ENCODE data around the gene CNTNAP2.

DNA sequence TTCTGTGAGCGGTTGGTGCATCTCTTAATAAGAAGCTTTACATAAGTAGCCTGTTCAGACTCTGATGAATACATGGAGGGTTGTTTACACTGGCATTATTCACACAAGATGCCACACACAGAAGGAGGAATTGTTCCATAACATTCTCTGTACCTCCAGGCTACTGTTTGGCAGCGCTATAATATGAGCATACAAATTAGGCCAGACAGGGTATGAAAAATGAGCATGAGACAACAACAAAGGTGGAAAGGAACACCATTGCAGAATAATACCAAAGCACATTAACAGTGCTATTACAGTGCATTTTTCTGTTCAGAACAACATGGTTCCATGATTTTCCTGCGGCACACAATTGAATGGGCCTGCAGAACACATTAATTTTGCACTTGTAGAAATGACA lies 2056.8 kb downstream of the CNTNAP2 start:
- no peak for TF ChIP-seq CTCF (IDR thresholded peaks at IDR 0.05)
- no peak for TF ChIP-seq EP300 (IDR thresholded peaks at IDR 0.05)
- no peak for TF ChIP-seq POLR2A (IDR thresholded peaks at IDR 0.05)
- TF ChIP-seq POLR2AphosphoS5 (IDR thresholded peaks at IDR 0.05), result no peak
